ENCODE results near the gene TDRD7. TPM values are rescaled to one million over a fixed set of nuclear protein-coding genes. Genes with fewer than 3 reads are reported as not detected.

Gene TDRD7
- total and polyA plus RNA-seq, 2 of the 13 experiments (the other 11 are each of a cell fraction or from before 2014, with no cell fraction given) = 9.8 to 15.5 TPM

DNA sequence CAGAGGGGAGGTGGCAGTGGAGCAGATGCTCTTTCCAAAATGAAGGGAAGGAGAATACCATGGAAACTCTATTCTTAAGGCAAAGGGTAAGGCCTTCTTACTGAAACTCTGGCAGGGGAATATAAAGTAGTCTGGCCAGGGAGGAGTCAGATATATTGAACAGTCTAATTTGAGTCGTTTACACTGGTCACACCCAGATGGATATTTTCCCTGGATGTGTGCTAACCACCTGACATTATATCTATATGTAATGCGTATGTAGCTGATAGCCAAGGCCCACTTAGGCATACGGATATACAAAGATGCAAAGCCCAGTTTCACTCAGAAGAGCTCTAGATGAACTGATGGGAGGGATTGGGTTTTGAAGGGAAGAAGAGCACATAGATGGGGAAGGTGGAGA is 7.0 kb downstream of the TDRD7 start:
- WGBS (ENCODE audit: low lambda C conversion rate) = 82% methylated on average over 3 of the region's 3 CpGs
- FAIRE-seq (no peak), ATAC-seq (no peak; the same call in 2 of the 3 replicates), DNase-seq (ENCODE audit: low spot score) (no peak)
- H3K4me1 ChIP-seq (ENCODE audit: insufficient read depth, low read length) = peaks cover 59% of the 10 kb centered on the region
- H3K9me3 ChIP-seq (ENCODE audit: low read length) = no peaks in the 10 kb centered on the region
- peaks cover 71% of the 10 kb centered on the region for H3K79me2 ChIP-seq (ENCODE audit: insufficient read depth, low read length)
- H3K4me2 ChIP-seq (ENCODE audit: low read depth, low read length) = no peak overlapping the region
- no peak overlapping the region for H3K27ac ChIP-seq (ENCODE audit: extremely low read length, insufficient read depth, low read length)
- no peaks in the 10 kb centered on the region for H3K27me3 ChIP-seq (ENCODE audit: control insufficient read depth in 1 of 2, insufficient read depth in 2 of 2, low read length in 2 of 2)
- TF ChIP-seq, protein P1, sequence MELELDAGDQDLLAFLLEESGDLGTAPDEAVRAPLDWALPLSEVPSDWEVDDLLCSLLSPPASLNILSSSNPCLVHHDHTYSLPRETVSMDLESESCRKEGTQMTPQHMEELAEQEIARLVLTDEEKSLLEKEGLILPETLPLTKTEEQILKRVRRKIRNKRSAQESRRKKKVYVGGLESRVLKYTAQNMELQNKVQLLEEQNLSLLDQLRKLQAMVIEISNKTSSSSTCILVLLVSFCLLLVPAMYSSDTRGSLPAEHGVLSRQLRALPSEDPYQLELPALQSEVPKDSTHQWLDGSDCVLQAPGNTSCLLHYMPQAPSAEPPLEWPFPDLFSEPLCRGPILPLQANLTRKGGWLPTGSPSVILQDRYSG (CRISPR knock-in tag; IDR thresholded peaks at IDR 0.05) = no peak
- no peak for TF ChIP-seq DR1 (CRISPR knock-in tag; IDR thresholded peaks at IDR 0.05)
- no peak for TF ChIP-seq RARA (CRISPR knock-in tag; IDR thresholded peaks at IDR 0.05)
- TF ChIP-seq SCMH1 (CRISPR knock-in tag; IDR thresholded peaks at IDR 0.05; ENCODE audit: borderline replicate concordance) = no peak
- TF ChIP-seq, protein P2, sequence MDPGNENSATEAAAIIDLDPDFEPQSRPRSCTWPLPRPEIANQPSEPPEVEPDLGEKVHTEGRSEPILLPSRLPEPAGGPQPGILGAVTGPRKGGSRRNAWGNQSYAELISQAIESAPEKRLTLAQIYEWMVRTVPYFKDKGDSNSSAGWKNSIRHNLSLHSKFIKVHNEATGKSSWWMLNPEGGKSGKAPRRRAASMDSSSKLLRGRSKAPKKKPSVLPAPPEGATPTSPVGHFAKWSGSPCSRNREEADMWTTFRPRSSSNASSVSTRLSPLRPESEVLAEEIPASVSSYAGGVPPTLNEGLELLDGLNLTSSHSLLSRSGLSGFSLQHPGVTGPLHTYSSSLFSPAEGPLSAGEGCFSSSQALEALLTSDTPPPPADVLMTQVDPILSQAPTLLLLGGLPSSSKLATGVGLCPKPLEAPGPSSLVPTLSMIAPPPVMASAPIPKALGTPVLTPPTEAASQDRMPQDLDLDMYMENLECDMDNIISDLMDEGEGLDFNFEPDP (CRISPR knock-in tag; conservative IDR thresholded peaks at IDR 0.05) = no peak
- no peak for TF ChIP-seq NBN (conservative IDR thresholded peaks at IDR 0.05)
- no peak for TF ChIP-seq ZNF251 (CRISPR knock-in tag; IDR thresholded peaks at IDR 0.05)
- TF ChIP-seq RFX1 (IDR thresholded peaks at IDR 0.05) = no peak
- TF ChIP-seq, protein P3, sequence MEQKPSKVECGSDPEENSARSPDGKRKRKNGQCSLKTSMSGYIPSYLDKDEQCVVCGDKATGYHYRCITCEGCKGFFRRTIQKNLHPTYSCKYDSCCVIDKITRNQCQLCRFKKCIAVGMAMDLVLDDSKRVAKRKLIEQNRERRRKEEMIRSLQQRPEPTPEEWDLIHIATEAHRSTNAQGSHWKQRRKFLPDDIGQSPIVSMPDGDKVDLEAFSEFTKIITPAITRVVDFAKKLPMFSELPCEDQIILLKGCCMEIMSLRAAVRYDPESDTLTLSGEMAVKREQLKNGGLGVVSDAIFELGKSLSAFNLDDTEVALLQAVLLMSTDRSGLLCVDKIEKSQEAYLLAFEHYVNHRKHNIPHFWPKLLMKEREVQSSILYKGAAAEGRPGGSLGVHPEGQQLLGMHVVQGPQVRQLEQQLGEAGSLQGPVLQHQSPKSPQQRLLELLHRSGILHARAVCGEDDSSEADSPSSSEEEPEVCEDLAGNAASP (CRISPR knock-in tag; IDR thresholded peaks at IDR 0.05; ENCODE audit: borderline replicate concordance) = no peak
- TF ChIP-seq KLF11 (CRISPR knock-in tag; IDR thresholded peaks at IDR 0.05) = no peak
- no peak for TF ChIP-seq ZFP36 (IDR thresholded peaks at IDR 0.05; ENCODE audit: borderline replicate concordance, low read depth, low read length, partially characterized antibody)
- no peak for TF ChIP-seq ARNT2 (CRISPR knock-in tag; IDR thresholded peaks at IDR 0.05; ENCODE audit: low read depth)
- no peak for TF ChIP-seq ZNF30 (CRISPR knock-in tag; IDR thresholded peaks at IDR 0.05)
- TF ChIP-seq ZSCAN25 (CRISPR knock-in tag; IDR thresholded peaks at IDR 0.05) = no peak
- TF ChIP-seq KDM5B (CRISPR knock-in tag; IDR thresholded peaks at IDR 0.05; ENCODE audit: borderline replicate concordance) = no peak
- no peak for TF ChIP-seq POGZ (CRISPR knock-in tag; IDR thresholded peaks at IDR 0.05)
- intact Hi-C loops (cut with micrococcal nuclease; ENCODE audit: unreplicated experiment) = no loop called here
- ChIA-PET POLR2A (no interaction called here), CTCF (ENCODE audit: low intra/inter-chr PET ratio, low total read pairs) (no interaction called here)
- peaks cover 5% of the 10 kb centered on the region; the same call in 1 of the 2 replicates for H4K20me1 ChIP-seq (ENCODE audit: insufficient read depth, low read length)
- H3K4me3 ChIP-seq (replicated peaks in 1 of 3; ENCODE audit: insufficient read depth in 1 of 3, low read depth in 2 of 3, low read length in 3 of 3) = no peak overlapping the region
- H2AFZ ChIP-seq (ENCODE audit: low read length) = no peak overlapping the region
- H3K36me3 ChIP-seq (replicated peaks in 1 of 2; ENCODE audit: control insufficient read depth in 1 of 2, insufficient read depth in 2 of 2, low read length in 2 of 2) = no peaks in the 10 kb centered on the region
- no peak overlapping the region for H3K9ac ChIP-seq (ENCODE audit: insufficient read depth, low read depth, low read length)
- in situ Hi-C loops (cut with HindIII; ENCODE audit: extremely low pct_ligation_motif_present, low pct_unique_long_range_greater_than_20kb) = no loop called here
- BruUV-seq (replicated peaks) = no TSS peak

All from HepG2 (cell line).